Activated T-cell treated with anti-CD3 and anti-CD28 coated beads, Interleukin-2, amount 50 U/mL, for 72 hours (primary cell): ENCODE data around the gene STAT4. TPM values are rescaled to one million over a fixed set of nuclear protein-coding genes. Genes with fewer than 3 reads are reported as not detected.
"Not testable (repeated sequence)": the region's sequence is repeated elsewhere in the genome, so short reads cannot be mapped to it uniquely, and the experiment has no call there.

Experiments
- ATAC-seq, 2 donors: fragments of 150-1000 bp; cut with Tn5 transposase; replicated peaks in 1 of 2; 2 replicates each; pipeline ENCODE4 v1.10.0; 2021; ENCODE audit warnings: moderate library complexity in 2 of 2, mild to moderate bottlenecking in 1 of 2
- DNase-seq, 2 donors: peaks; one replicate each; pipeline ENCODE4 v3.0.0; 2021 to 2022; ENCODE audit warnings: mixed read lengths in 1 of 2
- H3K27ac Mint-ChIP-seq: one replicate; pipeline ENCODE4 v1.8.0; 2022; ENCODE audit warnings: mild to moderate bottlenecking, moderate library complexity, mixed read lengths
- H3K27me3 Mint-ChIP-seq: one replicate; pipeline ENCODE4 v1.8.0; 2022; ENCODE audit warnings: low read depth, mixed read lengths
- H3K36me3 Mint-ChIP-seq, 2 donors: one replicate each; pipeline ENCODE4 v1.8.0; 2022; ENCODE audit warnings: mixed read lengths in 2 of 2, mild to moderate bottlenecking in 1 of 2; ENCODE audit not compliant: insufficient read depth in 2 of 2
- H3K4me1 Mint-ChIP-seq: one replicate; pipeline ENCODE4 v1.8.0; 2022; ENCODE audit warnings: low read depth, mixed read lengths
- H3K4me3 Mint-ChIP-seq, 2 donors: one replicate each; pipeline ENCODE4 v1.8.0; 2022; ENCODE audit warnings: mild to moderate bottlenecking in 2 of 2, mixed read lengths in 2 of 2, moderate library complexity in 2 of 2
- H3K9me3 Mint-ChIP-seq, 2 donors: one replicate each; pipeline ENCODE4 v1.8.0; 2022; ENCODE audit warnings: mixed read lengths in 2 of 2
- total RNA-seq, 2 donors: library from RNA; stranded (reverse); gene quantifications; one replicate each; pipeline ENCODE4 v1.2.3, GENCODE V29; 2022

The STAT4 gene
- total RNA-seq, 2 donors from 2014 or later: 104 to 125 TPM

DNA sequence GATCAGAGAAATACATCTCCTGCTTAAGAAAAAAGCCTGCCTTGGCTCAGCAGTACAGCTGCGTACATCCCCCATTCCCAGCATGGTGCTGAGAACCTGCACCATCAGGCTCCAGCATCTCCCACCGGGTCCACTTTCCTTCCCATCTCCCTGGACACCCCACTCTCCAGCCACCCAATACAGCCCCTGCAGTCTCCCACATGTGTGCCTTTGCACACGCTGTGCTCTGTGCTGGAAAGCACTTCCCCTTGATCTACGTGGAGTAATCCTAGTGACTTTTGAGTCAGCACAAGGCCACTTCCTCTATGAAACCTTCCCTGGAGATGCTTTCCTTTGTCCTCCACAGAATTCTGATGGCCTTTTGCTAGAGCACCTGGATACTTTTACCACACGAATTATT lies 153.8 kb downstream of the STAT4 start:
- Mint-ChIP-seq H3K27ac (peak overlapping the region; percentile 86), H3K36me3 (peaks cover 50 to 83% of the 10 kb centered on the region in 2 donors), H3K9me3 (peaks cover 11 to 15% of the 10 kb centered on the region in 2 donors), H3K4me1 (peaks cover 66% of the 10 kb centered on the region), H3K27me3 (no peaks in the 10 kb centered on the region), H3K4me3 (no peak overlapping the region)
- no peak for DNase-seq
- ATAC-seq: peak in 1 of 2 donors; percentile 20

DNA sequence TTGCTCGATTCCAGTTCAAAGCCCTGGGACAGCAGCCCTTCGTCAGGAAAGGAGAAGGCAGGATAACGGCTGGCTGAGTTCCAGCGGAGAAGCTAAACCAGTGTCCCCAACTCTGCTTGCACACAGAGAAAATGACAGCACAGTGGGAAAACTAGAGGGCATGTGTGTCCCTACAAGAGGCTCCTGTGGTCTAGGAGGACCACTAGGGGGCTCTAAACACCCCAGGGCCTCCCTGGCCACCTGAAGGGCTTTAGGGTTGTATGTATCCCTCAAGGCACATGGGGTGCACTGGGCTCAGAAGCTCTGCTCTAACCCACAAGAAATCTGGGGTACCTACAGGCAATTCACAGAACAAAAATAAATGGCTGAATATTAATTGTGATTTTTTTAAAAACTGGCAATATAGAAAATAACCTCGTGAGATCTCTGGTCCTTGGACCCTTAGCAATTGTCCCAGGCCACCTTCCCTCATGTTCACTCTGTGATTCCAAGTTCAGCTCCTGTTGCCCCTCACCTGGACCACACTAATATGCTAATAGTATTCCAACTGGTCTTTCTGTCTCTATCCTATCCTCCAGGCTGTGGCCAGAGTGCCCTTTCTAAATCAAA lies 154.4 kb downstream of the STAT4 start:
- DNase-seq (no peak), ATAC-seq (no peak)
- H3K4me3 Mint-ChIP-seq: no peak overlapping the region
- peaks cover 50 to 82% of the 10 kb centered on the region in 2 donors for H3K36me3 Mint-ChIP-seq
- H3K27ac Mint-ChIP-seq: peak overlapping the region; percentile 86
- H3K9me3 Mint-ChIP-seq: peaks cover 11 to 15% of the 10 kb centered on the region in 2 donors
- peaks cover 61% of the 10 kb centered on the region for H3K4me1 Mint-ChIP-seq
- no peaks in the 10 kb centered on the region for H3K27me3 Mint-ChIP-seq

DNA sequence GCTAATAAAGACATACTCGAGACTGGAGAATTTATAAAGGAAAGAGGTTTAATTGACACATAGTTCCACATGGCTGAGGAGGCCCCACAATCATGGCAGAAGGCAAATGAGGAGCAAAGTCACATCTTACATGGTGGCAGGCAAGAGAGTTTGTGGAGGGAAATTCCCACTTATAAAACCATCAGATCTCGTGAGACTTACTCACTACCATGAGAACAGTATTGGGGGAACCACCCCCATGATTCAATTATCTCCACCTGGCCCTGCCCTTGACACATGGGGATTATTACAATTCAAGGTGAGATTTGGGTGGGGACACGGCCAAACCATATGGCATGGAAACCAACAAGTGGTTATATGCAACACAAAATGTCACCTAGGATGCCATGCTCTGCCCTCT lies 155.5 kb downstream of the STAT4 start:
- not testable (repeated sequence) for H3K27me3 Mint-ChIP-seq, H3K4me3 Mint-ChIP-seq, DNase-seq, ATAC-seq
- peaks cover 47 to 79% of the 10 kb centered on the region in 2 donors for H3K36me3 Mint-ChIP-seq
- H3K27ac Mint-ChIP-seq: peak overlapping the region; percentile 86
- H3K9me3 Mint-ChIP-seq: peaks cover 11 to 15% of the 10 kb centered on the region in 2 donors
- peaks cover 54% of the 10 kb centered on the region for H3K4me1 Mint-ChIP-seq

DNA sequence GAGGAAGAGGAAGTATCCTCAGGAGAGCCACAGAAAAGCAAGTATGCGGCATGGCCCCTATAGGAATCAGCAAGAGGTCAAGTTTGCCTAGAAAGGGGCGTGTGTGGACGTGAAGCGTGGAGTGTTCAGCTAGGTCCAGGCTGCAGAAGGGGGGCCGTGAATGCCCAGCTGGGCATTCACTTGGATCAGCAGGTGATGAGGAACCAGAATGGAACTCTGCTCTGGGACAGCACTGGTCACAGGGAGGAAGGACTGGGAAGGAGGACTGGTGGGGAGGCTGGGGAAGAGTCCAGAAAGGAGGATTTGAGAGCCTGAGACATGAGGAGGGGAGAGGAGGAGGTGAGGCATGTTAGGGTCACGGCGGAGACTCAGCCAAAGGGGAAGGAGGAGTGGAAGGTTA lies 156.6 kb downstream of the STAT4 start:
- no peak overlapping the region for H3K4me3 Mint-ChIP-seq
- peaks cover 44 to 75% of the 10 kb centered on the region in 2 donors for H3K36me3 Mint-ChIP-seq
- peaks cover 49% of the 10 kb centered on the region for H3K4me1 Mint-ChIP-seq
- ATAC-seq: no peak
- peaks cover 11 to 15% of the 10 kb centered on the region in 2 donors for H3K9me3 Mint-ChIP-seq
- no peak overlapping the region for H3K27ac Mint-ChIP-seq
- no peaks in the 10 kb centered on the region for H3K27me3 Mint-ChIP-seq
- DNase-seq: no peak

DNA sequence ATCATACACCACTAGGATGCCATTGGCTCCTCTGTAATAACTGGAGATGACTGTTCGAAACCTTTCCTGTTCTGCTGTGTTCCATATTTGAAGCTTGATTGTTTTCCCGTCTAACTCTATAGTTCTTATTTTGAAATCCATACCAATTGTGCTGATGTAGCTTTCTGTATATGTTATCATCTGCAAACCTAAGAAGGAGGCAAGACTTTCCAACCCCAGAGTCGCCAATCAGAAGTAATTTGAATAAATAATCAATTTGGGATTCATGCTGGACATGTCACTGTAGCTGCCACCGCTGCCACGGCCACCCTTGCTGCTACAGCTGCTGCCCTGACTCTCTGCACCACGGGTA lies 157.5 kb downstream of the STAT4 start:
- Mint-ChIP-seq H3K9me3 (peaks cover 11 to 15% of the 10 kb centered on the region in 2 donors), H3K4me3 (no peak overlapping the region), H3K36me3 (peaks cover 45 to 72% of the 10 kb centered on the region in 2 donors), H3K27me3 (no peaks in the 10 kb centered on the region), H3K27ac (no peak overlapping the region), H3K4me1 (peaks cover 45% of the 10 kb centered on the region)
- ATAC-seq: no peak
- no peak for DNase-seq

DNA sequence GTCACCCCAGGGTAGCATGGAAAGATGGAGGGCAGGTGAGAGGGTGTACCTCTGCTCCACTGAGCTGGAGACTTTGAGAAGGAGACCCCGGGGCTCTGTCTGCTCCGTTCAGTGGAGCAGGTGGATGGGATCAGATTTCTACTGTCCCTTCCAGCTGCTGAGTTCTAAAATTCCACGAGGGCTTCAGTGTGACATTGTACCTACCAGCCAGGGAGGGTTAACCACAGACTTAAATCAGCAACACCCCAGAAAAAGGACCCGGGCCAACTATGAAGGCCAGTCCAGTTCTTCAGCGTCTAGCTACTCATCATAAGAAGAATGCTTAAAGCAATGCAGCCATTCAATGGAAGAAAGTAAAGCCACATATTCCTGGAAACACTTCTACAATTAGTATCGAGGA lies 160.7 kb downstream of the STAT4 start:
- ATAC-seq (no peak), DNase-seq (no peak)
- H3K36me3 Mint-ChIP-seq: peaks cover 33 to 65% of the 10 kb centered on the region in 2 donors
- H3K4me1 Mint-ChIP-seq: peaks cover 56% of the 10 kb centered on the region
- H3K4me3 Mint-ChIP-seq: no peak overlapping the region
- no peaks in the 10 kb centered on the region for H3K27me3 Mint-ChIP-seq
- peaks cover 2 to 5% of the 10 kb centered on the region in 2 donors for H3K9me3 Mint-ChIP-seq
- peak overlapping the region; percentile 28 for H3K27ac Mint-ChIP-seq

DNA sequence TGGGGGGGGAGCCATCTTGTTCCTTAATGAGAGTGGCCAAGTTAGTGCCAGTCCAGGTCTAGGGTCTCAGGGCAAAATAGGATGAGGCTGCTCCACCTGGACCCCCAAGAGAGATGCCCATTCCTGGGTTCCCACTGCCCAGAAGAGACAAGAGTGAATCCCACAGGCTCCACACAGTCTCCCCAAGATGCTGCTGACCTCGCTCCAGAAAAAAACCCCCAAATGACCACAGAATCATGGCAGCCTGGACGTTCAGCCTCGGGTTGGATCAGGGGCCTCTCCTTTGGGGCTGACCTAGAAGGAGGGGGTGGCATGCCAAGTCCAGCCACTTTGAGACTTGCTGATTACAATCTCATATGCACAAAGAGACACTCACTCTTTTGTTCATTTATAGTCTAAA lies 161.9 kb downstream of the STAT4 start:
- peaks cover 30 to 65% of the 10 kb centered on the region in 2 donors for H3K36me3 Mint-ChIP-seq

DNA sequence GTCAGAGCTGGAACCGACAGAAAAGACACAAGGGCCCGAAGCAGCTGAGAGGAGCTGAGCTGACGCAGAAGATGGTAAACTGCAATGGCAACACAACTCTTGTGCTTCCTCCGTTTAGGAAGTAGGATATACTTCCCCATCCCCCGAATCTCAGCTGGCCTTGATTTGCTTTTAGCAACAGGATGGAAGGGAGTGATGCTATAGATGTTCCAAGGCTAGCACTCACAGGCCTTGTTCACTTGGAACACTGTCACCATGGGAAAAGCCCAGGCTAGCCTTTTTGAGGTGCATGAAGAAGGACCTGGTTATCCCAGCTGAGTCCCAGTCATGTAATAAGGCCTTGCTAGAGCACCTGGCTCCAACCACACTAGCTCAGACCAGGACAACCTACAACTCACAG lies 162.9 kb downstream of the STAT4 start:
- no peak for DNase-seq
- Mint-ChIP-seq H3K27ac (peak overlapping the region; percentile 83), H3K4me3 (no peak overlapping the region), H3K4me1 (peaks cover 56% of the 10 kb centered on the region), H3K9me3 (no peaks in the 10 kb centered on the region), H3K36me3 (peaks cover 28 to 64% of the 10 kb centered on the region in 2 donors), H3K27me3 (no peaks in the 10 kb centered on the region)
- ATAC-seq: no peak

More for the DNA sequence above, 161.9 kb downstream of the STAT4 start:
- DNase-seq (no peak), ATAC-seq (no peak)
- no peaks in the 10 kb centered on the region for H3K9me3 Mint-ChIP-seq
- no peaks in the 10 kb centered on the region for H3K27me3 Mint-ChIP-seq
- no peak overlapping the region for H3K4me3 Mint-ChIP-seq
- H3K27ac Mint-ChIP-seq: no peak overlapping the region
- H3K4me1 Mint-ChIP-seq: peaks cover 59% of the 10 kb centered on the region

DNA sequence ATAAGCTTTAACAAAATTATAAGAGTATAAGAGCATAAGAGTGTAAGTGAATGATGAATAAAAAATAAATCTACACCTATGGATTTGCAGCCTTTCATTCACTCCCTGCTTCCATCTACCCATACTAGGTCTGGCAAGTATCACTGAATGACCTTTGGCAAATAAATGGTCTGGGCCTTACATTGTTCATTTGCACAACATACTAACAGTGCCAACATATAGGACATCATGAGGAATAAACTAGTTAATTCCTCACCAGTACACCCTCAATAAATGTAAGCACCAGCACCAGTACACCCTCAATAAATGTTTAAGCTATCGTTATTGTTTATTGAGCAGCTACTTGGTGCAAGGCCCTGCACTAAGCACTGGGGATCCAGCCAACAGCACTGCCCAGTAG lies 163.7 kb downstream of the STAT4 start:
- H3K9me3 Mint-ChIP-seq: no peaks in the 10 kb centered on the region
- DNase-seq: no peak
- H3K4me3 Mint-ChIP-seq: no peak overlapping the region
- no peak for ATAC-seq
- H3K27ac Mint-ChIP-seq: peak overlapping the region; percentile 83
- H3K4me1 Mint-ChIP-seq: peaks cover 62% of the 10 kb centered on the region
- H3K36me3 Mint-ChIP-seq: peaks cover 35 to 67% of the 10 kb centered on the region in 2 donors
- H3K27me3 Mint-ChIP-seq: no peaks in the 10 kb centered on the region

DNA sequence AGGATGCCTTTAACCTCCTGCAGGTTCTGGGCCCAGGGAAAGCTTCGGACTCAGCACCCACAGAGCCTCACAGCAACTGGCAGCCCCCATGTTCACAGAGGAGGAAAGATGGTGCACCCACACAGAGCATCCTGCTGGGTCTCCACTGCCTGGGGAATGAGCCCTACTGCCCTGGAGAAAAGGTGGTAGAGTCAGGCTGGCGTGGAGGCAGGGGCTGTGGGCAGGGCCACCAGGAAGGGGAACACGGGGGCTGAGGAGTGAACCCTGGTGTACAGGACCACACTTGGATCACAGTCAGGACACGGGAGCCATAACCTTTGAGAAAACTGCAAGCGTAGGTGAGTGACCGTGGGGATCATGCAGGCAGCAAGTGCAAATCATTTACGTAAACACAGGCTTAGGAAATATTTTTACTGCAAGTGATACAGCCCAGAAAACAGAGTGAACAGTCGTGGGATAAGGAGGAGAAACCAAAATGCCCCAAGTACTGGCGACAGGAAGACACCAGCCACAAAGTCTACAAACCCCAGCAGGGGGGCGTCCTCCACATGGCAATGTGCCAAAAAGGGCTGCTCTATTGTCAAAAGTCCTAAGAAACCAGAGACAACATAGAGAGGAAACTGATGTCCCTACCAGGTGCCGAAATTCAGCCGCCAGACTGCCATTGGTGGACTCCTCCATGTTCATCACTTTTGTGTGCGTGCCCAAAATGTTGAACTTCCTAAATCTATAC lies 164.4 kb downstream of the STAT4 start:
- Mint-ChIP-seq H3K4me3 (no peak overlapping the region), H3K36me3 (peaks cover 32 to 70% of the 10 kb centered on the region in 2 donors), H3K27ac (peak overlapping the region; percentile 73), H3K4me1 (peaks cover 69% of the 10 kb centered on the region), H3K27me3 (no peaks in the 10 kb centered on the region), H3K9me3 (no peaks in the 10 kb centered on the region)
- ATAC-seq (no peak), DNase-seq (no peak)

DNA sequence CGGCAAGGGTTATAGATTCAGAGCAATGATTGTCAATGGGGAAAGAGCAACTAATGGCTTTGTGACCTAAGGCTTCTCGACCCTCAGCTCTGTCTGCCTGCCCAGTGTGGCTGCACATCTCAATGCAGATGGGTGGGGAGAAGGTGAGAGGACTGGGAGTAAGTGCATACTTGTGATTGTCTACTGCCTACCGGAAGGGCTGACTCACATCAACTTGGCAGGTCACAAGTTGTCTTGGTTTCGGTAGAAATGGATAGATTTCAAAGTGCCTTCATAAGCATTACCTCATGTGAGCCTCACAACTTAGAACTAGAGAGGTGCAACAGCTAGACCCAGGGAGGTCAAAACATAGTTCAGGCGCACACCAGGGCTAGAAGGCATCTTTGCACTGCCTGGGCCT lies 166.2 kb downstream of the STAT4 start:
- ATAC-seq (peak; percentile 74 to 75), DNase-seq (no peak)
- H3K36me3 Mint-ChIP-seq: peaks cover 35 to 77% of the 10 kb centered on the region in 2 donors
- no peak overlapping the region for H3K27ac Mint-ChIP-seq
- H3K9me3 Mint-ChIP-seq: no peaks in the 10 kb centered on the region
- no peaks in the 10 kb centered on the region for H3K27me3 Mint-ChIP-seq
- H3K4me1 Mint-ChIP-seq: peaks cover 80% of the 10 kb centered on the region
- H3K4me3 Mint-ChIP-seq: no peak overlapping the region

DNA sequence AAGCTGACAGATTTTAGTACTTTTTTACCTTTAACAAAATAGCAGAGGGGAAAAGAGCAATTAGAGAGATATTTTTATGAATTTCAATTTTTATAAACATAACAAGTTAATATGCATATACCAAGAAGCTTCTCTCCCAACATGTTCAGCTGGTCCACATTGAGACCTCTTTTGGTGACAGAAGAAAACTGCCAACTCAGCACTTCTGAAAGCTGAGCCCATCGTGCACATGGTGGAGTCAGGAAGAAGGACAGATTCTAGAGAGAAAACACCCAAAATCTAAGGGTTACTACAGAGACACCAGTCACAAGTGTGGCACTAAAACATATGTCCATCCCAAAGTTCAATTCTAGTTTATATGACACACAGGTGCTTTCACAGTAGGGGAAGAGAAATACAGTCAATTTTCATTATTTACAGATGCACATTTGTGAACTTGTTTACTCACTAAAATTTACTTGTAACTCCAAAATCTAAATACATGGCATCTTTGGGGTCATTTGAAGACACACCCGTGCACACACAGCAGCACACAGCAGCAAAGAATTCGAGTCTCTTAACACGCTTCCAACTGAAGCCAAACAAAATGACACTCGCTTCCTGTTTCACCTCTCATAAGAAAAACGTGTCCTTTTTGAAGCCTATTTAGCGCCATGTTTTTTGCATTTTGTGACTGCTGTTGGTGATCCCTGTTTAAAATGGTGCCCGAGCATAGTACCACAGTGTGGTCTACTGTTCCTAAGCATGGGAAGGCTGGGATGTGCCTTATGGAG lies 168.3 kb downstream of the STAT4 start:
- ATAC-seq (no peak), DNase-seq (no peak)
- no peak overlapping the region for H3K4me3 Mint-ChIP-seq
- peaks cover 92% of the 10 kb centered on the region for H3K4me1 Mint-ChIP-seq
- H3K27me3 Mint-ChIP-seq: no peaks in the 10 kb centered on the region
- peaks cover 41 to 89% of the 10 kb centered on the region in 2 donors for H3K36me3 Mint-ChIP-seq
- H3K27ac Mint-ChIP-seq: peak overlapping the region; percentile 73
- no peaks in the 10 kb centered on the region for H3K9me3 Mint-ChIP-seq

DNA sequence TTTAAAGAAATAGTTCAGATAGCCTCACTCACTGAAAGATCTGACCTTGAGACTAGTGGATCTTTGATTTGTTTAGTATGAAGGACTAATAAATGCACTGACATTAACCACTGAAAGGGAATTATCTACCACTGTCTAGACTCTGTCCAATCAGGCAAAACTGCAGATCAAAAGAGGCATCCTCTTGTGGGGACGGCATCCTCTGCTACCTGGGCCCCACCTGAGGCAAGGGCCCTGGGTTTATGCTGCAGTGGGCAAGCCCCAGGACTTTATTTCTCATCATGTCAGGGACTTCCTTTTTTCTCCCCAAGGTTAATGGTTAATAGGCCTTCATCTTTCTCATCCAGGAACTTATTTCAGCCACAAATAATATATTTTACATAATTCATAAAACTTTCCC lies 169.1 kb downstream of the STAT4 start:
- ATAC-seq: no peak
- H3K4me1 Mint-ChIP-seq: peaks cover 90% of the 10 kb centered on the region

More for the DNA sequence above, 169.1 kb downstream of the STAT4 start:
- Mint-ChIP-seq H3K9me3 (no peaks in the 10 kb centered on the region), H3K4me3 (no peak overlapping the region), H3K27me3 (no peaks in the 10 kb centered on the region), H3K27ac (peak overlapping the region; percentile 73), H3K36me3 (peaks cover 43 to 88% of the 10 kb centered on the region in 2 donors)
- DNase-seq: no peak
